Breast epithelium (tissue), 3 donors: Measurements from ENCODE around the gene GABRR2.

Experiments
- CTCF ChIP-seq, 3 donors: fragments of 450-650 bp; IDR thresholded peaks; one replicate each; pipeline ENCODE4 v1.5.1; 2016 to 2017; ENCODE audit warnings: antibody characterized with exemption in 3 of 3, mild to moderate bottlenecking in 3 of 3, moderate library complexity in 3 of 3
- POLR2AphosphoS5 ChIP-seq, 3 donors: sonication (generic); formaldehyde crosslinking; IDR thresholded peaks; one replicate each; pipeline ENCODE4 v1.6.1; 2017; ENCODE audit warnings: antibody characterized with exemption in 3 of 3

GRCh38 chr6:89282749-89283148 lies 32.4 kb downstream of the GABRR2 start:
- no peak for TF ChIP-seq CTCF (IDR thresholded peaks at IDR 0.05)
- TF ChIP-seq POLR2AphosphoS5 (IDR thresholded peaks at IDR 0.05): no peak
